Measurements from ENCODE around the gene PLOD2.

Gene PLOD2

GRCh38 chr3:146159616-146160320 is 1.2 kb downstream of the PLOD2 start:
- H4K20me1 ChIP-seq, result no peaks in the 10 kb centered on the region
- H3K27ac ChIP-seq, result no peak overlapping the region
- H3K9me3 ChIP-seq, result peaks cover 17% of the 10 kb centered on the region
- H3K9ac ChIP-seq, result no peak overlapping the region
- no peak for TF ChIP-seq Cebpa-rat (IDR thresholded peaks at IDR 0.05)
- H3K4me2 ChIP-seq, result no peak overlapping the region
- H3K4me3 ChIP-seq, result no peak overlapping the region
- no peaks in the 10 kb centered on the region for H3K27me3 ChIP-seq
- H3K4me1 ChIP-seq, result no peaks in the 10 kb centered on the region
- H3K36me3 ChIP-seq, result no peaks in the 10 kb centered on the region

- no peak overlapping the region for H3K27ac ChIP-seq
- H3K4me1 ChIP-seq, result no peaks in the 10 kb centered on the region
- H3K9me3 ChIP-seq, result peaks cover 17% of the 10 kb centered on the region
- no peaks in the 10 kb centered on the region for H3K36me3 ChIP-seq
- TF ChIP-seq Cebpa-rat (IDR thresholded peaks at IDR 0.05), result no peak
- H3K4me3 ChIP-seq, result no peak overlapping the region
- no peak overlapping the region for H3K4me2 ChIP-seq
- no peaks in the 10 kb centered on the region for H3K27me3 ChIP-seq
- no peak overlapping the region for H3K9ac ChIP-seq
- no peaks in the 10 kb centered on the region for H4K20me1 ChIP-seq
These were observed 1.9 kb downstream of the PLOD2 start for GRCh38 chr3:146159037-146159436.

- TF ChIP-seq Cebpa-rat (IDR thresholded peaks at IDR 0.05), result no peak
- Histone ChIP-seq H3K4me1 (no peaks in the 10 kb centered on the region), H3K9me3 (peaks cover 17% of the 10 kb centered on the region), H3K27me3 (no peaks in the 10 kb centered on the region), H3K36me3 (no peaks in the 10 kb centered on the region), H3K9ac (no peak overlapping the region), H3K4me2 (no peak overlapping the region), H3K4me3 (no peak overlapping the region), H3K27ac (no peak overlapping the region), H4K20me1 (no peaks in the 10 kb centered on the region)
These were observed 3.5 kb downstream of the PLOD2 start for GRCh38 chr3:146157325-146158060.

- no peak for TF ChIP-seq Cebpa-rat (IDR thresholded peaks at IDR 0.05)
- Histone ChIP-seq H3K9ac (no peak overlapping the region), H3K9me3 (peaks cover 16% of the 10 kb centered on the region), H3K27ac (no peak overlapping the region), H3K27me3 (no peaks in the 10 kb centered on the region), H3K36me3 (no peaks in the 10 kb centered on the region), H3K4me1 (no peaks in the 10 kb centered on the region), H3K4me3 (no peak overlapping the region), H3K4me2 (no peak overlapping the region), H4K20me1 (no peaks in the 10 kb centered on the region)
These were observed 4.2 kb downstream of the PLOD2 start for GRCh38 chr3:146156666-146157314.

- no peak overlapping the region for H3K4me3 ChIP-seq
- H3K9me3 ChIP-seq, result peaks cover 9% of the 10 kb centered on the region
- no peak for TF ChIP-seq Cebpa-rat (IDR thresholded peaks at IDR 0.05)
- no peaks in the 10 kb centered on the region for H3K4me1 ChIP-seq
- no peak overlapping the region for H3K4me2 ChIP-seq
- H3K36me3 ChIP-seq, result no peaks in the 10 kb centered on the region
- H3K27ac ChIP-seq, result no peak overlapping the region
- H4K20me1 ChIP-seq, result no peaks in the 10 kb centered on the region
- H3K9ac ChIP-seq, result no peak overlapping the region
- no peaks in the 10 kb centered on the region for H3K27me3 ChIP-seq
These were observed 4.9 kb downstream of the PLOD2 start for GRCh38 chr3:146156095-146156494.

- Histone ChIP-seq H3K36me3 (no peaks in the 10 kb centered on the region), H3K27ac (no peak overlapping the region), H3K4me2 (no peak overlapping the region), H3K9ac (no peak overlapping the region), H3K4me1 (no peaks in the 10 kb centered on the region), H3K9me3 (no peaks in the 10 kb centered on the region), H3K27me3 (no peaks in the 10 kb centered on the region), H3K4me3 (no peak overlapping the region), H4K20me1 (no peaks in the 10 kb centered on the region)
- TF ChIP-seq Cebpa-rat (IDR thresholded peaks at IDR 0.05), result no peak
These were observed 6.0 kb downstream of the PLOD2 start for GRCh38 chr3:146154995-146155394.

GRCh38 chr3:146154316-146154715 is 6.7 kb downstream of the PLOD2 start:
- no peaks in the 10 kb centered on the region for H3K4me1 ChIP-seq
- H3K9me3 ChIP-seq, result no peaks in the 10 kb centered on the region
- no peak overlapping the region for H3K4me2 ChIP-seq
- no peak overlapping the region for H3K9ac ChIP-seq
- no peak for TF ChIP-seq Cebpa-rat (IDR thresholded peaks at IDR 0.05)
- H3K4me3 ChIP-seq, result no peak overlapping the region
- no peak overlapping the region for H3K27ac ChIP-seq
- no peaks in the 10 kb centered on the region for H3K36me3 ChIP-seq
- no peaks in the 10 kb centered on the region for H3K27me3 ChIP-seq
- H4K20me1 ChIP-seq, result no peaks in the 10 kb centered on the region

- Histone ChIP-seq H3K9me3 (no peaks in the 10 kb centered on the region), H3K4me3 (no peak overlapping the region), H3K4me1 (no peaks in the 10 kb centered on the region), H3K9ac (no peak overlapping the region), H4K20me1 (no peaks in the 10 kb centered on the region), H3K4me2 (no peak overlapping the region), H3K27ac (no peak overlapping the region), H3K27me3 (no peaks in the 10 kb centered on the region), H3K36me3 (no peaks in the 10 kb centered on the region)
- no peak for TF ChIP-seq Cebpa-rat (IDR thresholded peaks at IDR 0.05)
These were observed 7.6 kb downstream of the PLOD2 start for GRCh38 chr3:146153429-146153828.

- Histone ChIP-seq H3K4me1 (no peaks in the 10 kb centered on the region), H4K20me1 (no peaks in the 10 kb centered on the region), H3K27me3 (no peaks in the 10 kb centered on the region), H3K4me3 (no peak overlapping the region), H3K9me3 (no peaks in the 10 kb centered on the region), H3K4me2 (no peak overlapping the region), H3K27ac (no peak overlapping the region), H3K36me3 (no peaks in the 10 kb centered on the region), H3K9ac (no peak overlapping the region)
- TF ChIP-seq Cebpa-rat (IDR thresholded peaks at IDR 0.05), result no peak
These were observed 8.2 kb downstream of the PLOD2 start for GRCh38 chr3:146152834-146153233.

GRCh38 chr3:146148468-146148931 is 12.5 kb downstream of the PLOD2 start:
- Histone ChIP-seq H3K9ac (no peak overlapping the region), H3K4me1 (no peaks in the 10 kb centered on the region), H3K4me3 (no peak overlapping the region), H3K4me2 (no peak overlapping the region), H3K27ac (no peak overlapping the region), H4K20me1 (no peaks in the 10 kb centered on the region), H3K27me3 (no peaks in the 10 kb centered on the region), H3K9me3 (no peaks in the 10 kb centered on the region), H3K36me3 (no peaks in the 10 kb centered on the region)
- TF ChIP-seq Cebpa-rat (IDR thresholded peaks at IDR 0.05), result no peak
